ENCODE results near the gene NPEPL1.
A peak's percentile ranks its signal among the peaks of the same experiment; 100 is the strongest.

NPEPL1 gene

GRCh38 chr20:58675641-58676040 is 17.0 kb upstream of the NPEPL1 start:
- in situ Hi-C loops (cut with MboI; ENCODE audit: low pct_unique_long_range_greater_than_20kb, low sequenced_read_pairs) = no loop called here
- DNase-seq = no peak

DNA sequence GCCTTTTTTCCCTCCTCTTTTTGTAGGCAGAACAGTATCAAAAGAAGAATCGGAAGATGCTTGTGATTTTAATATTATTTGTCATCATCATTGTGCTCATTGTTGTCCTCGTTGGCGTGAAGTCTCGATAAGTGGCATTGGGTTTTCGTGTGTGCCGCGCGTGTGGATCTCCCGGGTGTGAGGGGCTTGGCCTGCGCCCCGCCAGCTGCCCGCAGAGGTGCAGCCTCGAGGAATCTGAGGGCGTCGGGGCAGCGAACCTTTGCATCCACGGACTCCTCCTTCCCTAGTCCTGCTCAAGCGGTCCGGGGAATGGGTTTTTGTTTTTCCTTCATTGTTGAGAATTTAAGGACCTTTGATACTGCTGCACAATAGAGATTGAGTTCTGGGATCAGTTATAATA is 16.4 kb upstream of the NPEPL1 start:
- in situ Hi-C loops (cut with MboI; ENCODE audit: low pct_unique_long_range_greater_than_20kb, low sequenced_read_pairs) = no loop called here
- no peak for DNase-seq

DNA sequence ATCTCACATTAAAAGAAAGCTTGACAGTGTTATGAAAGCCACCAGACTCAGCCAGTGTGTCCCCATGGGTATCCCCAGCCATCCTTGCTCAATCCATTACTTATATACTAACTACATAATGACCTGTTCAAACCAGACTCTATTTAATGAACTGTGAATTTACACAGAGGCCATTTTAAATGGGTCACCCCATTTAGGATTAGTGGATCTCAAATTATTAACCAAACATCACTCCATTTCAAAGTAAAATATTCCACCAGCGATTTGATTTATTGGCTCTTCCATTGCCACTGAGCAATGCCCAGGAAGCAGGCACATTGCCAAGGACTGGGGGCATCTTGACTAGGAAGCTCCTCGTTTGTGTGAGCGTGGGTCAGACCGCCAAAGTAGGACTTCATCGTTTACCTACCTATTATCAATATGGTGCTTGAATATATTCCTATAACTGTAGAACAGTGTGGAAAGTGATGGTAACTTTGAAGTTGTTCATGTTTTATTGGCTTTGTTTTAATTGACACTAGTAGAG is 15.5 kb upstream of the NPEPL1 start:
- DNase-seq = no peak
- in situ Hi-C loops (cut with MboI; ENCODE audit: low pct_unique_long_range_greater_than_20kb, low sequenced_read_pairs) = no loop called here

- in situ Hi-C loops (cut with MboI; ENCODE audit: low pct_unique_long_range_greater_than_20kb, low sequenced_read_pairs) = no loop called here
- DNase-seq = no peak
Observed at GRCh38 chr20:58677808-58678207, 14.8 kb upstream of the NPEPL1 start.

DNA sequence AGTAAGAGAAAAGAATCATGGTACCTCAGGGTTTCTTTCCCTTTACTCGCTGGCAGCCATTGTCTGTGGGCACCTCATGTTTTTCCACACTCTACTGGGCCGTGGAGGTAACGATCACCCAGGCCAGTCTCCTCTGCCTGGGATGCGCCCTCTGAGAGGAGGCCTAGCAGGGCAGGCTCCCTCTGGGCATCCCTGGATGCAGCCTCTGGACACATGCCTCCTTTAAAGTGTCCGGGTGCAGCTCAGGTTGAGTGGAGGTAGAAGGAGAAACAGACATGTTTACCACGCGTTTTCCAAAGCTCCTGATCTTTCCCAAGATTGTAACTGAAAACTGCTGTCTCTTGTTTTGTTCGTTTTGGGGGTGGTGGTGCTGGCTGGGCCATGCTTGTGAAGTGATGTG is 13.8 kb upstream of the NPEPL1 start:
- in situ Hi-C loops (cut with MboI; ENCODE audit: low pct_unique_long_range_greater_than_20kb, low sequenced_read_pairs) = no loop called here
- DNase-seq = no peak

- in situ Hi-C loops (cut with MboI; ENCODE audit: low pct_unique_long_range_greater_than_20kb, low sequenced_read_pairs) = no loop called here
- no peak for DNase-seq
Observed at GRCh38 chr20:58682656-58683531, 9.7 kb upstream of the NPEPL1 start.

GRCh38 chr20:58684291-58684690 is 8.3 kb upstream of the NPEPL1 start:
- in situ Hi-C loops (cut with MboI; ENCODE audit: low pct_unique_long_range_greater_than_20kb, low sequenced_read_pairs) = no loop called here
- no peak for DNase-seq

DNA sequence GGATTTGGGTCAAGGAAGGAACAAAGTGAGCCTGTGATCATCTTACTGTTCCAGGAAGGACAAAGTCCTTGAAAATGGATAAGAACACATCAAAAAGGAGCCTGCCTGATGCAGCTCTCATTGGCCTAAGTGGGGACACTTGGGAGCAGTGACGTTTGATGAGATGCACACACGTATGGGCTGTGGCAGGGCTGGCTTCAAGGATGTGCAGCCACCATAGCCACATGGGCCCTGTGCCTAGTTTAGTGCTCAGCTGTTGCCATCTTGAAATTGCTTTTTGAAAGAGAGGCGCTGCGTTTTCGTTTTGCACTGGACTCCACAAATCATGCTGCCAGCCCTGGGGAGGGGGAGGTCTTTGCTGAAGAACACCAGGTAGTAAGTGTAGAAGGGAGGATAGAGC is 6.6 kb upstream of the NPEPL1 start:
- no peak for DNase-seq
- in situ Hi-C loops (cut with MboI; ENCODE audit: low pct_unique_long_range_greater_than_20kb, low sequenced_read_pairs) = no loop called here

- no peak for DNase-seq
- in situ Hi-C loops (cut with MboI; ENCODE audit: low pct_unique_long_range_greater_than_20kb, low sequenced_read_pairs) = no loop called here
Observed at GRCh38 chr20:58688414-58688813, 4.2 kb upstream of the NPEPL1 start.

DNA sequence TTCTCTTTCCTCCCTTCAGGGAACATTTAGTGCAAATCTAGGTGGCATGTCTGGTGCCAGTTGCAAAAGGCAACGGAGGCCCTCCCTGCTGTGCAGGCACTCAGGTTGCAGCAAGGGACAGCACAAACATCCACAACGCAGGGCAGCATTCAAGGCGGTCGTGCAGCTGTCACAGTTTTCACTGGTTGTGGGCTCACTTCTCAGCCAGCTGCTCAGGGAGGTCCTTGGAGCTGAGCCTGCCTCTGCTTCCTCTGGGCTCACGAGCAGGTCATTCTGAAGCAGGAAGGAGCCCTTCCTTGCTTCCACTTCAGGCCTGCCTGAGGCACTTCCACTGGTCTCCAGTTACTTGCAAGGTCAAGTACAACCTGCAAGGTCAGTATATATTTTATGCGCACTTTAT is 3.8 kb upstream of the NPEPL1 start:
- in situ Hi-C loops (cut with MboI; ENCODE audit: low pct_unique_long_range_greater_than_20kb, low sequenced_read_pairs) = no loop called here

GRCh38 chr20:58690396-58691135 is 2.0 kb upstream of the NPEPL1 start:
- no peak for DNase-seq
- in situ Hi-C loops (cut with MboI; ENCODE audit: low pct_unique_long_range_greater_than_20kb, low sequenced_read_pairs) = no loop called here

More for the DNA sequence above, 3.8 kb upstream of the NPEPL1 start:
- DNase-seq = no peak

DNA sequence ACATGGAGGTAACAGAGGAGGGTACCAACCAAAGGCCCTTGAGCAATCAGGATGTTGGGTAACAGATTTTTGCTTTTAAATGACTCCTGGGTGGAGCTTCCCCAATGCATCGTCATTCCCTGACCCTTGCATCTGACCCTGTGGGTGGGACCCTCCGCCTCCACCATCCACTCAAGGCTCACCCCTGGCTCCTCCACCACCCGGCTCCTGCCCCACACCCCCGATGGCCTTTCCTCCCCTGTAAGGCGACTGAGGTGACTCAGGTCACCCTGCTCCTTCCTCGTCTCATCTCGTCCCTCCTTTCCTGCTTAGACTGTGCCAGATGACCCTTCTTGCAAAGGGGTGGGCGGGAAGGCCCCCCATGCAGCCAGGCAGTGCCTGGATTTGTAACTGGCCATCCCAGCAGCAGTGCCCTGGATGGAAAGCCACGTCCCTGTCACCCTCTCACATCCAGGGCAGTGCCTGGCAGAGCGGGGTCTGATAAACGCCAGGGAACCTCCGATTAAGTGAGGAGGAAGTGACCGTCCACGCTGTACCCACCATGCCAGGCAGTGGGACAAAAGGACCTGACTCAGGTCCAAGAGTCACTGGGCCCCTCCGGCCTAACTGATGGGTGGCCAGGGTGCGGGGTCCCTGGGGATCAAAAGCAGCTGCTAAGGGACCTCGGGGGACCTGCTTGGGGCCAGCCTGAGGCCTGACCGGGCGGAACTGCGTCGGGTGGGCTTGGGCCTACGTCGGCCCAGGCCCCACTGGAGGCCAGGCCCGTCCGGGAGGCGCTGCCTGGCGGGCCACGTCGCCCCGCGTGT is 624 bp upstream of the NPEPL1 start:
- DNase-seq = no peak
- in situ Hi-C loops (cut with MboI; ENCODE audit: low pct_unique_long_range_greater_than_20kb, low sequenced_read_pairs) = no loop called here

DNA sequence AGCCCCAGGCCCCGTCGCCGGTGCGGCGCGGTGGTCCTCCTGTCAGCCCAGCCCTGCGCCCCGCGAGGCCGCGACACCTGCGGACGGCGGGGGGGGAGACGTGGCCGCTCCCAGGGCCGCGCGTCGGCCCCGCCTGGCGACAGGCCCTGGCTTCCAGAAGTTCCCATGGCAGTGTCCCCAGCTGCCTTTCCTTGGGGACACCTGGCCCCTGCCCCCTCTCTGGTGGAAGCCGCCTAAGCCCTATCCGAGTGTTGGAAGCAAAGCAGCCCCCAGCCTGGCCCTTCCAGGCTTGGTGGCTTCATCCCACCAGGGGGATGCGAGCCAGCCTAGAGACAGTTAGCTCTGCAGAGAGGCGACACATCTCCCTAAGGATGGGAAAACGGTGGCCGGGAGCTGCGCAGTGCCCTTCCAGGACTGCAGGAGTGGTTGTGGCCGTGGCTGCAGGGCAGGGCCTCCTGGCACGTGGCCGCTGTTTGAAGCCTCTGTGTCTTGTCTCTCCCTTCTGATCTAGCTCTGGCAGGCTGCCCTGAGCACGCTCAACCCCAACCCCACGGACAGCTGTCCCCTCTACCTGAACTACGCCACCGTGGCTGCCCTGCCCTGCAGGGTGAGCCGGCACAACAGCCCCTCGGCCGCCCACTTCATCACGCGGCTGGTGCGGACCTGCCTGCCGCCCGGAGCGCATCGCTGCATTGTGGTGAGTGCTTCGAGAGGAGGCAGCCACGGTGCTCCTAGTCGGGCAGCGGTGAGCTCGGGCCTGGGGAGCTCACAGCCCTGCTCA is 816 bp downstream of the NPEPL1 start:
- in situ Hi-C loops (cut with MboI; ENCODE audit: low pct_unique_long_range_greater_than_20kb, low sequenced_read_pairs) = no loop called here
- DNase-seq = peak; percentile 23

DNA sequence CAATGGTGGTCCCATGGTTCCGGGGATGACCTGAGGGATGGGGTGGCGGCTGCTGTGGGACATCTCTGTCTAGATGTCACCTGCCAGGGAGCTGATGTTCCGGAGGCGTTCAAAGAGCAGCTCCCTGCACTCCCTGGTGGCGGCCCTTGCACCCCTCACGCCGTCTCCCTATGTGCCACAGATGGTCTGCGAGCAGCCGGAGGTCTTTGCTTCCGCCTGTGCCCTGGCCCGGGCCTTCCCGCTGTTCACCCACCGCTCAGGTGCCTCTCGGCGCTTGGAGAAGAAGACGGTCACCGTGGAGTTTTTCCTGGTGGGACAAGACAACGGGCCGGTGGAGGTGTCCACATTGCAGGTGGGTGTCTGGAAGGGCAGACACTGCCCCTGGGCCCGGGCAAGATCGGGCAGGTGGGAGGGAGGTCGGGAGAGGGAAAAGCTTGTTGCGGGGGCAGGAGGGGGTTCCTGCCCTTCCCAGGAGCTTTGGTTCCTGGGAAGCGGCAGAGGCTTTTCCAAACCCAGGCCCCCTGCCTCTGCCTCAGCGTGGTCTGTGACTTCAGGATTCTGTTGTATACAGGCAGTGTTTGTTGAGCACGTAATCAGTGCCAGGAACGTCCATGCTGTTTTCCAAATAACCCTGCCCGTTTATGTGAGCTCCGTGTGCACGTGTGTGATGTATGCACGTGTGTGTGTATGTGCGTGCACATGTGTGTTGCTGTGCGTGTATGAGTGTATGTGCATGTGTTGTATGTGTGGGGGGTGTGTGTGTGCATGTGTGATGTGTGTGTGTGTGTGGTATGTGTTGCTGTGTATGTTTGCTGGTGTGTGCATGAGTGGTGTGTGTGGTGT is 1.9 kb downstream of the NPEPL1 start:
- no peak for DNase-seq
- in situ Hi-C loops (cut with MboI; ENCODE audit: low pct_unique_long_range_greater_than_20kb, low sequenced_read_pairs) = no loop called here

DNA sequence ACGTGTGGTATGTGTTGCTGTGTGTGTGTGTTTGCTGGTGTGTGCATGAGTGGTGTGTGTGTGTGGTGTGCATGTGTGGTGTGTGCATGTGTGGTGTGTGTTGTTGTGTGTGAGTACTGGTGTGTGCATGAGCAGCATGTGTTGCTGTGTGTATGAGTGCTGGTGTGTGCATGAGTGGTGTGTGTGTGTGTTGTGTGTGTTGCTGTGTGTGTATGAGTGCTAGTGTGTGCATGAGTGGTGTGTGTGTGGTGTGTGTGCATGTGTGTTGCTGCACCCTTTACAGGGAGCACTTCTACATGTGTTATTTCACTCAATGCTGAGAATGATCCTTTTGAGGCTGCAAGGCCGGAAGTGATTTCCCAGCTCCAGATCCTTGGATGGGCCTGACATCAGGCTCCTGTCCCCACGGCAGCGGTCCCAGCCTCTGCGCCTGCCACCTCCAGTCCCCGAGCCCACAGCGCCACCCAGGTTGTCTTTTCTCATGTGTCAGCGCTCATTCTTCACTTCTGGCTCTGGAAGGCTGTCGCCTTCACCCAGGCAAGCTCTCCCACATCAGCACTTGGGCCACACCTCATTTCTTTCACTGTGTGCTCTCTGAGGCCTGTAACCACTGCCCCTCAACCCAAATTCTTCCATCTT is 2.6 kb downstream of the NPEPL1 start:
- no peak for DNase-seq
- in situ Hi-C loops (cut with MboI; ENCODE audit: low pct_unique_long_range_greater_than_20kb, low sequenced_read_pairs) = no loop called here

- DNase-seq = no peak
- in situ Hi-C loops (cut with MboI; ENCODE audit: low pct_unique_long_range_greater_than_20kb, low sequenced_read_pairs) = no loop called here
Observed at GRCh38 chr20:58695895-58696375, 3.3 kb downstream of the NPEPL1 start.

- in situ Hi-C loops (cut with MboI; ENCODE audit: low pct_unique_long_range_greater_than_20kb, low sequenced_read_pairs) = no loop called here
- DNase-seq = no peak
Observed at GRCh38 chr20:58696411-58696961, 3.9 kb downstream of the NPEPL1 start.

Data from KBM-7 (cell line).